Psoas muscle (tissue), 8 donors: ENCODE measurements around the gene TLCD3B. TPM values are rescaled to one million over a fixed set of nuclear protein-coding genes. Genes with fewer than 3 reads are reported as not detected.
A peak's percentile ranks its signal among the peaks of the same experiment; 100 is the strongest.

Experiments used
- ATAC-seq, 4 donors: fragments of 200-7000 bp; cut with Tn5 transposase; one replicate each; pipeline ENCODE4 v1.9.1; 2020; ENCODE audit warnings: moderate library complexity in 3 of 4, mild to moderate bottlenecking in 2 of 4
- DNase-seq, 2 donors: peaks; one replicate each; pipeline ENCODE4 v3.0.0-alpha.2; 2020
- H3K27ac ChIP-seq: fragments of 200-600 bp; one replicate; pipeline ENCODE4 v1.8.0; 2022
- H3K27me3 ChIP-seq, 3 donors: fragments of 200-600 bp in 1 of 3; one replicate each; pipeline versions ENCODE4 v1.6.1 to v1.8.0; 2013 to 2022; ENCODE audit warnings: low read length in 2 of 3, mild to moderate bottlenecking in 2 of 3, moderate library complexity in 1 of 3; ENCODE audit not compliant: insufficient read depth in 3 of 3
- H3K36me3 ChIP-seq, 2 donors: fragments of 200-600 bp in 1 of 2; one replicate each; pipeline versions ENCODE4 v1.6.1 to v1.8.0; 2013 to 2022; ENCODE audit warnings: low read depth in 1 of 2, mild to moderate bottlenecking in 1 of 2, moderate library complexity in 1 of 2; ENCODE audit not compliant: insufficient read depth in 1 of 2
- H3K4me1 ChIP-seq: fragments of 200-600 bp; one replicate; pipeline ENCODE4 v1.8.0; 2022
- H3K4me3 ChIP-seq: fragments of 200-600 bp; one replicate; pipeline ENCODE4 v1.8.0; 2022; ENCODE audit warnings: mild to moderate bottlenecking
- H3K9me3 ChIP-seq: fragments of 200-600 bp; one replicate; pipeline ENCODE4 v1.8.0; 2022
- WGBS, 3 donors: extraction: QIAGEN DNeasy Blood & Tissue Kit; methylation state at CpG; one replicate each; pipeline versions ENCODE4 v1.1.6 to v1.1.7; 2013; 5-methylcytosine and 5-hydroxymethylcytosine counted together
- intact Hi-C, 2 donors: fragments of 100-400 bp; cut with DNase I; formaldehyde crosslinking; loops; one replicate each; pipeline versions ENCODE4 v1.11.0 to v1.14.2; 2022
- polyA plus RNA-seq, 3 donors: library from polyadenylated mRNA; stranded (reverse); fragments of 200-250 nt; gene quantifications; one replicate each; pipeline ENCODE4 v1.2.3, GENCODE V29; 2013
- total RNA-seq, 4 donors: library from RNA; stranded (reverse); fragmentation: NEBNext Ultra II Directional in 2 of 4; extraction: Animal tissue kit (Norgen Biotek cat#: 25700) in 2 of 4; gene quantifications; one replicate each; pipeline versions ENCODE4 v1.2.1 to v1.2.4, GENCODE V29; 2021 to 2023
- TF ChIP-seq, protein P1 (sequence below): fragments of 200-600 bp; IDR thresholded peaks from one replicate; pipeline ENCODE4 v1.8.0; 2022; ENCODE audit warnings: antibody characterized with exemption
- donor health status: healthy with polysubstance abuse.
- donor health status: DM: no; HTN: no; CAD: no; lungs with moderate emphysema.
- donor health status: Bipolar disorder and iron deficiency.
- donor health status: healthy.
- donor health status: DM: yes; HTN: yes; CAD: no.
- donor health status: DM: no; HTN: no; CAD: no.
- donor health status: DM: no; HTN: no; CAD: no.
- donor health status: DM: yes; HTN: yes; CAD: no.

Gene TLCD3B
- total and polyA plus RNA-seq, 7 donors = 0.13 to 1.9 (median 0.22) TPM

- peak overlapping the region; percentile 91 for H3K4me3 ChIP-seq
- peaks cover 35% of the 10 kb centered on the region for H3K4me1 ChIP-seq
- 50 to 77% (median 53%) methylated on average over 16 to 17 of the region's 17 CpGs for WGBS, 3 donors
- no peaks in the 10 kb centered on the region for H3K27me3 ChIP-seq
- intact Hi-C loops = loop anchor here in 1 of 2 donors (10.0 kb wide), 1 partner anchor 56 kb away; the partner anchor contains the start of gene MAPK3
- DNase-seq = peak in 1 of 2 donors; percentile 59
- H3K9me3 ChIP-seq = no peaks in the 10 kb centered on the region
- no peak for ATAC-seq
- TF ChIP-seq, protein P1, sequence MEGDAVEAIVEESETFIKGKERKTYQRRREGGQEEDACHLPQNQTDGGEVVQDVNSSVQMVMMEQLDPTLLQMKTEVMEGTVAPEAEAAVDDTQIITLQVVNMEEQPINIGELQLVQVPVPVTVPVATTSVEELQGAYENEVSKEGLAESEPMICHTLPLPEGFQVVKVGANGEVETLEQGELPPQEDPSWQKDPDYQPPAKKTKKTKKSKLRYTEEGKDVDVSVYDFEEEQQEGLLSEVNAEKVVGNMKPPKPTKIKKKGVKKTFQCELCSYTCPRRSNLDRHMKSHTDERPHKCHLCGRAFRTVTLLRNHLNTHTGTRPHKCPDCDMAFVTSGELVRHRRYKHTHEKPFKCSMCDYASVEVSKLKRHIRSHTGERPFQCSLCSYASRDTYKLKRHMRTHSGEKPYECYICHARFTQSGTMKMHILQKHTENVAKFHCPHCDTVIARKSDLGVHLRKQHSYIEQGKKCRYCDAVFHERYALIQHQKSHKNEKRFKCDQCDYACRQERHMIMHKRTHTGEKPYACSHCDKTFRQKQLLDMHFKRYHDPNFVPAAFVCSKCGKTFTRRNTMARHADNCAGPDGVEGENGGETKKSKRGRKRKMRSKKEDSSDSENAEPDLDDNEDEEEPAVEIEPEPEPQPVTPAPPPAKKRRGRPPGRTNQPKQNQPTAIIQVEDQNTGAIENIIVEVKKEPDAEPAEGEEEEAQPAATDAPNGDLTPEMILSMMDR = peak; percentile 29
- peaks cover 13 to 70% of the 10 kb centered on the region in 2 donors for H3K36me3 ChIP-seq
- H3K27ac ChIP-seq = peak overlapping the region; percentile 99
Observed at GRCh38 chr16:30068750-30069610, 37.9 kb upstream of the TLCD3B start.

DNA sequence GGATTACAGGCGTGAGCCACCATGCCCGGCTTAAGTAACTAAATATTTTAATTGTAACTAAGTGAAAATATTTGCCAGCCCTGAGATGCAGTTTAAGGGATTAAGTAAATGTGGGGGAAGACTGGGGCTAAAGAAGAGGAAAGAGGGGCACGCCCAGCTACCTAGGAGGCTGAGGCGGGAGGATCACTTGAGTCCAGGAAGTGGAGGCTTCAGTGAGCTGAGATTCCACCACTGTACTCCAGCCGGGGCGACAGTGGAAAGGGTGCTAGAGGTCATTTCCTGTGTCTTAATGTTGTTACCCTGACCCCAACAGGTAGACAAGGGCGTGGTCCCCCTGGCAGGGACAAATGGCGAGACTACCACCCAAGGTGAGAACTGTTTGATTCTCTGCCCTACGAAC, 37.3 kb upstream of the TLCD3B start:
- DNase-seq (no peak), ATAC-seq (no peak)
- no peaks in the 10 kb centered on the region for H3K27me3 ChIP-seq
- H3K9me3 ChIP-seq = no peaks in the 10 kb centered on the region
- peak overlapping the region; percentile 99 for H3K27ac ChIP-seq
- TF ChIP-seq, protein P1 = no peak
- H3K36me3 ChIP-seq = peaks cover 13 to 70% of the 10 kb centered on the region in 2 donors
- 62 to 80% (median 69%) methylated on average over 9 of the region's 9 CpGs for WGBS, 3 donors
- H3K4me1 ChIP-seq = peaks cover 40% of the 10 kb centered on the region
- intact Hi-C loops = loop anchor here in 1 of 2 donors (10.0 kb wide), 1 partner anchor 56 kb away; the partner anchor contains the start of gene MAPK3
- peak overlapping the region; percentile 91 for H3K4me3 ChIP-seq

- intact Hi-C loops = loop anchor here in 1 of 2 donors (10.0 kb wide), 1 partner anchor 57 kb away; the partner anchor contains the start of gene MAPK3
- Histone ChIP-seq H3K36me3 (peaks cover 10 to 62% of the 10 kb centered on the region in 2 donors), H3K9me3 (no peaks in the 10 kb centered on the region), H3K27ac (peak overlapping the region; percentile 99), H3K4me1 (peaks cover 47% of the 10 kb centered on the region), H3K27me3 (no peaks in the 10 kb centered on the region), H3K4me3 (peak overlapping the region; percentile 91)
- ATAC-seq (no peak), DNase-seq (no peak)
- TF ChIP-seq, protein P1 = no peak
- 23 to 39% (median 32%) methylated on average over 6 of the region's 6 CpGs for WGBS, 3 donors
Observed at GRCh38 chr16:30067584-30067916, 36.5 kb upstream of the TLCD3B start.

- TF ChIP-seq, protein P1 = no peak
- intact Hi-C loops = loop anchor here in 1 of 2 donors (10.0 kb wide), 1 partner anchor 58 kb away; the partner anchor contains the start of gene MAPK3
- peak; percentile 64 to 89 for DNase-seq
Observed at GRCh38 chr16:30066761-30067583, 35.9 kb upstream of the TLCD3B start.

More at GRCh38 chr16:30066761-30067583, 35.9 kb upstream of the TLCD3B start:
- Histone ChIP-seq H3K36me3 (peaks cover 10 to 56% of the 10 kb centered on the region in 2 donors), H3K27me3 (no peaks in the 10 kb centered on the region), H3K9me3 (no peaks in the 10 kb centered on the region), H3K27ac (peak overlapping the region; percentile 99), H3K4me1 (peaks cover 52% of the 10 kb centered on the region), H3K4me3 (peak overlapping the region; percentile 91)
- WGBS, 3 donors = 18 to 23% (median 18%) methylated on average over 21 of the region's 21 CpGs
- ATAC-seq = peak in 3 of 4 donors; percentile 1 to 11 (median 5)
